Activated CD4-positive, alpha-beta T cell treated with anti-CD3 and anti-CD28 coated beads, Interleukin-2, amount 50 U/mL, for 16 hours (primary cell): ENCODE measurements around the gene XYLB.
"Not testable (repeated sequence)": the region's sequence is repeated elsewhere in the genome, so short reads cannot be mapped to it uniquely, and the experiment has no call there.

Experiments used
- DNase-seq: peaks from one replicate; pipeline ENCODE4 v3.0.0-alpha.2; 2020

The XYLB gene

DNA sequence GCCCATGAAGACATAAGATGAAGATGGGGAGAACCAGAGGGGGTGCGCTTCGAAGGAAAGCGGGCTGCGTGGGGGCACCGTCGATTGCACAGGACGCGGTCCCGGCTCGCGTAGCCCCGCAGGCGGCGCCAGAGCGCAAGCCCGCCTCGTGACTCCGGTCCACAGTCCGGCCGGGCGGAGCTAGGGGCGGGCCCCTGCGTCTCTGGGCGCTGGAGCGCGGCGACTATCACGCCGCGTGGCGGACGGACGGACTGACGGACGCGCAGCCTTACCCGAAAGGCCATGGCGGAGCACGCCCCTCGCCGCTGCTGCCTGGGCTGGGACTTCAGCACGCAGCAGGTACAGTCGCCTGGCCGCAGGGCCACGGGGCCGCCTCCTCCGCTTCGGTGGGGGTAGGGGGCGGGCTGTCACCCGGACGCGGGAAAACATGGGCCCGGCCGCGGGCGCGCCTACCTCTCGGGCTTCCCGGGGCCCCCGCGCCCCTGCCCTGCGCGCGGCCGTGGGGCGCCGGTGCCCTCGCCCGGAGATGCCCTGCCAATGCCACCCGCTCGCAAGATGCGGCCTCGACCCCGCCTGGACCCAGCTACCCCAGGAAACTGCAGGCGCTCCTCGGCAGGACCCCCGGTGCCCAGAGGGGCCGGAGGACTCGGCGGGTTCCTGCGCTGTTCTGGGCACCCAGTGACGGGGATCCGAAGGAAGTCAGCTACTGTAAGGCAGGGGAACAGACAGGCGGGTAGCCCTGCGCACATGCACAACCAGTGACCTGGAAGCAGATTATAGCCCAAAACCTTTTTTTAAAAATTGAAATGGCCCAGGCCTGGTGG is at the start of gene XYLB:
XYLB (plus strand) TSS at position 199 of the 824 bp plus-strand sequence; CDS start at position 283, 84 bp downstream.
- peak; percentile 85 for DNase-seq

- DNase-seq: not testable (repeated sequence)
Observed at GRCh38 chr3:38297053-38297452, 49.5 kb upstream of the XYLB start.

DNA sequence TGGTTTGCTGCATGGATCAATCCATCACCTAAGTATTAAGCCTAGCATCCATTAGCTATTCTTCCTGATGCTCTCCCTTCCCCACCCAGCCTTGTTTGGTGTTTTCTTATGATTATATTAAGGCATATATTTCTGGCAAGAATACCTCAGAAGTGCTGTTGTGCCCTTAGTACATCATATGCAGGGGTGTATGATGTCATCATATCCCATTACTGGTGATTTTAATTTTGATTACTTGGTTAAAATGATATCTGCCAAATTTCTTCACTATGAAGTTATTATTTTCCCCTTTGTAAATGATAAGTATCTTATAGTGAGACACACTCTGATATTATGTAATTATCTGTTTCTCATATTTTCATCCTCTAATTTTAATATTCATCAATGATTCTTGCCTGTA is 49.0 kb upstream of the XYLB start:
- DNase-seq: no peak

DNA sequence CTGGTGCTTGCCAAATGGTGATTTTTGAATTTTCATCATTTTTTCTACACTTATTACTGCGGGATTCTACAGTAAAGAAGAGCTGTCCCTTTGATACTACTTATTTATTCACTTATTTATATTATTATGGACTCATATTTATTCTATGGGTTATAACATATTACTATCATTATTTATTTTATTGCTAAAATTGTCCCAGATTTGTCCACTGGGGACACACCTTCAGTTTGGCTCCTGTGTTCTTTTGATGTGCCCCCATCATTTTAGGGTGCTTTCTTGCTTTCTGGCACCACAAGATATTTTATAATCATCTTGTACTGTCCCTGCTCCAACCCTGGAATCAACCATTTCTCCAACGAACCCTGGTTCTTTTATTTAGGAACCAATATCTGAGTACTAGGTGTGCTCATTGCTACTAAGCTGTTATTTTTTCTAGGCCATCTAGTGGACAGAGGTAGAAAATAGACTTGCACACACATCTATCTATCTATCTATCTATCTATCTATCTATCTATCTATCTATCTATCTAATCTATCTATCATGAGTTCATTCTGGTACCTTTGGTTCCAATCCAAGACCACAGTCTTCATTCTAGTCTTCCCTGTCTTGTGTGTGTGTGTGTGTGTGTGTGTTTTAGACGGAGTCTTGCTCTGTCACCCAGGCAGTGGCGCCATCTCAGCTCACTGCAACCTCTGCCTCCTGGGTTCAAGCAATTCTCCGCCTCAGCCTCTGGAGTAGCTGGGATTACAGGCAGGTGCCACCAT is 48.5 kb upstream of the XYLB start:
- DNase-seq: no peak

- DNase-seq: no peak
Observed at GRCh38 chr3:38306941-38307340, 39.6 kb upstream of the XYLB start.

DNA sequence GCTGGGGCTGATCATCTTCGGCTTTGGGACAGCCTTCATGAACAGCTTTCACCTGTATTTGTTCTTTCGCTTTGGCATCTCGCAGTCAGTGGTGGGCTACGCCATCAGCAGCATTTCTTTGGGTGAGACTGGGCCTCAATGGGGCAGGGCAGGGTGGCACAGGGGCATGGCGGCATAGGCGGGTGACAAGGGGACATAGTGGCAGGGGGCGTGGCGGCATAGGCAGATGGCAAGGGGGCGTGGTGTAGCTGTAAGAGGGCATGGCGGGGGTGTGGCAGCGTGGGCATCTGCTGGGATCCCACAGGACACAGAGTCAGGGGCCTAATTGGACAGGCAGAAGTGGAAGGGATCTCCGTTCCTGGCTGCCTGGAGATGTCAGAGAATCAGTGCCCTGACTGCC is 39.0 kb upstream of the XYLB start:
- DNase-seq: no peak

GRCh38 chr3:38308456-38308855 is 38.1 kb upstream of the XYLB start:
- no peak for DNase-seq

- no peak for DNase-seq
Observed at GRCh38 chr3:38311476-38311875, 35.1 kb upstream of the XYLB start.

DNA sequence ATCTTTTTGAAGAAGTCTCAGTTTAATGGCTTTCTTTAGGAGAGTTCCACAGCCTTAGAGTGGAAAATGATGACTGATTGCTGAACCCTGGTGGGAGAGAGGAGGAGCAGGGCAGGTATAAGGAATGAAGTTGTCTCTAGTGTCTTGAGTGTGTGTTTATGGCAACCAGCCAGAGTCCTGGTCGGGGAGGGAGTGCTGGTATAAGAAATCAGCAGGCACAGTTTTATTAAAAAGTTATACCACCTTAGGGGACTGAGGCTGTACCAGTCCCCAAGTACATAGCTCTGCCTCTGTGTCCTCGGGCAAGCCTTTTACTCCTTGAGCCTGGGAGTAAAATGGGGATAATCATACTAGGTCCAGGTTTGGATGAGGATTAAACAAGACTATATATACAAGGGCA is 34.6 kb upstream of the XYLB start:
- DNase-seq: no peak

DNA sequence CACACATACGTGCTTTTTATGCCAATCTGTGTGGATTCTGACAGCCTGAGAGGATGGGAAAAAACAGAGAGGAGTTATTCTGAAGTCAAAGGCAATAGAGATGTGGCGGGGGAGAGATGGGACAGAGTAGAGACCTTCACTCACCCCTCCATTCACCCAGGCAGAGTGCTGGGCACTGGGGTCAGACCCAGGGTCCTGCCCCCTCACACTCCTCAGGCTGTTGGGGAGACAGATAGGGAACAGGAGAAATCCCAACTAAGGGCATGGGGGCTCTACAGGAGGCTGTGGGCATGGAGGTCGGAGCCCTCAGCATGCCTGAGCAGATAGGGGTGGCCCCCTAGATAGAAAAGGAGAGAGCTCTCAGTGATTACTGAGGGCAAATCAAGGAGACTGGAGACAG is 34.2 kb upstream of the XYLB start:
- no peak for DNase-seq

DNA sequence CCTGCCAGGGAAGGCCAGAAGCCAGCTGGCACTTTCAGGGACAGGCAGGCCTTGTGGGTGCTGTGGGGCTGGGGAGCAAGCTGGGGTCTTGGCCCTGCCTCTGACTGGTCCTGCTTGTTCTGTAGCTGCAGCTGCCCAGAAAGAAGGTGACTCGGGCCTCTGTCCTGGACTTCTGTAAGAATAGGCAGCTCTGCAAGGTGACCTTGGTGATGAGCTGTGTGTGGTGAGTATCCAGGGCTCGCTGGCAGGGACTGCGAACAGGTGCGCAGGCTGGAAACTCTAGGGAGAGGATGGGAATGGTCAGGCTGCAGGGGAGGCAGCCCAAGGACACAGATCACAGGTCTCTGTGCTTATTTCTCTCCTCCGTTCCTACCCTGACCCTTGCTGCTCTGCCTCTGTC is 33.3 kb upstream of the XYLB start:
- no peak for DNase-seq

DNA sequence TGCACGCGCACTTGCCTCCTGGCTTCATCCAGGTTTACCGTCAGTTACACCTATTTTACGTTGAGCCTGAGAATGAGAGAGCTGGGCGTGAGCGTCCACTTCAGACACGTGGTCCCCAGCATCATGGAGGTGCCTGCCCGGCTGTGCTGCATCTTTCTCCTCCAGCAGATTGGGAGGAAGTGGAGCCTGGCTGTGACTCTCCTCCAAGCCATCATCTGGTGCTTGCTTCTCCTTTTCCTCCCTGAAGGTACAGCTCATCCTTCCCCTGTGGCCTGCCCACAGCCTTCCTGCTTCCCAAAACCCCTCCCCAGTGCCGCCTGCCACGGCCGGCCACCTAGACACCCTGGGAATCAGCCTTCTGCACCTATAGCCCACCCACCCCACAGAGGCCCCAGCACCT is 32.9 kb upstream of the XYLB start:
- DNase-seq: no peak

GRCh38 chr3:38314112-38314763 is 32.3 kb upstream of the XYLB start:
- DNase-seq: no peak

DNA sequence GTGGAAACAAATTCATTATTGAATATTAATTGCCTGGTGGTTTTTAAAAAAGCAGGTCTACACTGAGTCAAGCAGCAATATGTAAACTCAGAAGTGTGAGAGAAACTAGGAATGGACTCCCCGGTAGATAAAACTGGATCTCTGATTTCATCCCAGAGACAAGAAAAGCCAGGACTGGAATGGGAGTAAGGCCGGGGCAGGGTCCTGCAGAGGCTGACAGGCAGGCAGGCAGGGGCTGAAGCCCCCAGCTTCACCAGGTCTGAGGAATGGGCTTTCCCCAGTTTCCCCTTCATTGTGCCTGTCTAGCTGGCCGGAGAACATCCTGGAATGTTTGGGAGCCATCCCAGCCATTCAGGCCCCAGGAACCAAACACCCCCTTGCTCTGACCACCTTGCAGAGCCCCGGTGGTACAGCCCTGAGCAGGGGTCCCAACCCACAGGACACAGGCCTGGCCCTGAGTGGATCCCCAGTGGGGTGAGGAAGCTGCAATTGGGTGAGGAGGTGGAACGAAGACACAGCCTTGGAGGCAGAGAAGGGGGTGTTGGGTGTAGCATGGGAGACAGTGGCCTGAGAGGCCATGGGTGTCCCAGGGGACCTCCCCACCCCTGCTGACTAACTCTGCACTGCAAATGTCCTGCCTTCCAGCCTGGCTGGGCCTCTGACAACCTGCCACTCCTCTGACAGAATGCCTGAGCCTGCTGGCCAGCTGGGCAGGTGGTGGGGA is 31.7 kb upstream of the XYLB start:
- no peak for DNase-seq

GRCh38 chr3:38315488-38316230 is 30.9 kb upstream of the XYLB start:
- no peak for DNase-seq

- no peak for DNase-seq
Observed at GRCh38 chr3:38316356-38317191, 30.0 kb upstream of the XYLB start.

GRCh38 chr3:38317192-38317759 is 29.3 kb upstream of the XYLB start:
- no peak for DNase-seq

DNA sequence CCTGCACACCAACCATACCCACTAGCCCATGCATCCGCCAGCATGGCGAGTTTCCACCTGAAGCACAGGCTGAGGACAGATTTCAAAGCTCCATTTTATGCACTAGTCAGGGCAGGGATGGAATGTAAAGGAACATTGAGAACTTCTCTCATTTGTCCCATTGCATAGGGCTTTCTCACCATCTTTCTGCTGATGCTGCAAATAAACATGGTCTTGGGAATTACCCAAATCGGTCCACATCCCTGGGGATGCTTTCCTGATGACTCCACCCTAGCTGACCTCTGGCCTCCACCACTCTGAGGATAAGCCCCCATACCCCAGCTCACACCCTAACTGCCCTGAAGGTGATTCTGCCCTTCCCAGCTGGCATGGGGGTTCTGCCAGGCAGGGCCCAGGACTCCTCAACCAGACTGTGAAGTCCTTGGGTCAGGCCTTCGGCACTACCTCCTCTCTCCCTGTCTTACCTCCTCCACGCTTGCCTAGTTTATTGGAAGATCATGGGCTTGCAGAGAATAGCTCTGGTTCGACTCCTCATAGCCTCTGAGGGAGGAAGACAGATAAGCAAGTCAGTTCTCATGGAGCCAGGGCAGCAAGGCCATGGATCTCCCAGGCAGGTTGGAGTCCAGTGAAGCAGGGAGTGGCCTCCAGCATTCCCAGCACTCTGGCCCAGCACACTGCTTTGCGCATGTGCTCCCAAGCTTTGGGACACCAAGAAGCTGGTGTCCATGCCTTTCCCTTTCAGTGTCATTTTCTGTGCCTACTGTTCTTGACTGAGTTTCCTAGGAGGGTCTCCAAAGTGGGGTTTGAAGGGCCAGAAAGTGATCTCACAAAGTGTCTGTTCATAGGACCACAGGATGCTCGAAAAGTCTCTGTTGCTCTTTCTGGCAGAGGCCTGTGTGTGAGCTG is 27.6 kb upstream of the XYLB start:
- no peak for DNase-seq

DNA sequence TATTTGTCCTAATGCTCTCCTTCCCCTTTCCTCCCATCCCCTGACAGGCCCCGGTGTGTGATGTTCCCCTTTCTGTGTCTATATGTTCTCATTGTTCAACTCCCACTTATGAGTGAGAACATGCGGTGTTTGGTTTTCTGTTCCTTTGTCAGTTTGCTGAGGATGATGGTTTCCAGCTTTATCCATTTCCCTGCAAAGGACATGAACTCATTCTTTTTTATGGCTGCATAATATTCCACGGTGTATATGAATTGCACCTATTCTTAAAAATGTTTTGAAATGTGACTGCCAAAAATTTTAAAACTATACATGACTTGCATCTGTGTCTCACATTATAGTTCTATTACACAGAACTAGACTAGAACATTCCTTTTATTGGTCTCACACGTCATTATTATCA is 25.9 kb upstream of the XYLB start:
- DNase-seq: not testable (repeated sequence)

GRCh38 chr3:38323060-38323459 is 23.5 kb upstream of the XYLB start:
- DNase-seq: no peak
